ENCODE data around the gene SF3B3.

DNA sequence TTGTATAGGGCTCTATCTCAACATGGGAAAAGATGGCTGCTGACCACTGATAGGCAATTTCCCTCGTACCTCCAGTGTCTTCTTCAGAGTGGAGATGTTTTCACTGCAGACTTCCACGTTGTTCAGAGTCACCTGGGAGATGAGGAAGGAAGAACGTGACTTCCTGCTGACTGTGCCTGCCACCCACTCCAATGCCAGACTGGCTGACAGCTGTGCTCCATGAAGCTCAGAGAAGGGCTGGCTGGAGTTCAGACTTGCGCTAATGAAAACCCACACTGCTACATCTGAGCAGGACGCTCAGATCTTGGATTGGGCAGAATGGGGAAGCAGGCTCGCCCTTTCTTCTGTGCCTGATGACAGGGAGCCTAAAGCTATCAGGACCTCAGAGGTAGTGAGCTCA is 33.4 kb upstream of the SF3B3 start:
- TF ChIP-seq EZH2phosphoT487 (IDR thresholded peaks at IDR 0.05; ENCODE audit: borderline replicate concordance) = no peak
- TF ChIP-seq, protein P1, sequence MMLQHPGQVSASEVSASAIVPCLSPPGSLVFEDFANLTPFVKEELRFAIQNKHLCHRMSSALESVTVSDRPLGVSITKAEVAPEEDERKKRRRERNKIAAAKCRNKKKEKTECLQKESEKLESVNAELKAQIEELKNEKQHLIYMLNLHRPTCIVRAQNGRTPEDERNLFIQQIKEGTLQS (IDR thresholded peaks at IDR 0.05) = no peak
- no peak for TF ChIP-seq SIN3A (IDR thresholded peaks at IDR 0.05; ENCODE audit: low read depth)
